Measurements from ENCODE around the gene HERC2.
"Not testable (repeated sequence)": the region's sequence is repeated elsewhere in the genome, so short reads cannot be mapped to it uniquely, and the experiment has no call there.

GRCh38 chr15:28238296-28238695, 83.7 kb downstream of the HERC2 start:
- not testable (repeated sequence) for TF ChIP-seq ZNF274 (IDR thresholded peaks at IDR 0.05; ENCODE audit: low read depth, low read length); SUZ12 (IDR thresholded peaks at IDR 0.05; ENCODE audit: extremely low read depth, insufficient read depth, insufficient read length); YY1 (IDR thresholded peaks at IDR 0.05; ENCODE audit: insufficient read depth, insufficient read length)
